HG03064 (cell line): ENCODE data around the gene OR6J1.
"Not testable (repeated sequence)": the region's sequence is repeated elsewhere in the genome, so short reads cannot be mapped to it uniquely, and the experiment has no call there.

Experiments
- ATAC-seq: cut with Tn5 transposase; IDR thresholded peaks from one replicate; pipeline ENCODE4 v1.9.1; 2021; ENCODE audit warnings: low read depth; ENCODE audit not compliant: unreplicated experiment

Gene OR6J1

DNA sequence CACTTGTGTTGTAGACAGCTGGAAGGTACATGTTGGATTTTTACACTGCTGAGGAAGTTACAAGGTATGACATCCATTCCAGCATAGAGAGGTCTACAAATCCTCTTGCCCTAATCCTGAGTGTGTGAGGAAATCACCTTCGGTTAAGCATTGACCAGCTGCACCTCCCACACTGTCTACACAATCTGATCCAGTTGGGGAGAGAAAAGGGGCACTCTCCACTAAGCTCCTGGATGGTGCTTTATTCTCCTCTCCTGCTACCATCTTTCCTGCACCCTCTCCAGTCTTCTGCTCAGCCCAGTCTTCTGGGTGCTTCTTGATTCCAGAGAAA, at the start of gene OR6J1:
TSS of gene OR6J1 (minus strand) at position 48 of the 331 bp plus-strand sequence. CDS start 9,541 bp downstream, outside the sequence.
- ATAC-seq: no peak

GRCh38 chr14:22692194-22692593, 48.0 kb upstream of the OR6J1 start:
- no peak for ATAC-seq

DNA sequence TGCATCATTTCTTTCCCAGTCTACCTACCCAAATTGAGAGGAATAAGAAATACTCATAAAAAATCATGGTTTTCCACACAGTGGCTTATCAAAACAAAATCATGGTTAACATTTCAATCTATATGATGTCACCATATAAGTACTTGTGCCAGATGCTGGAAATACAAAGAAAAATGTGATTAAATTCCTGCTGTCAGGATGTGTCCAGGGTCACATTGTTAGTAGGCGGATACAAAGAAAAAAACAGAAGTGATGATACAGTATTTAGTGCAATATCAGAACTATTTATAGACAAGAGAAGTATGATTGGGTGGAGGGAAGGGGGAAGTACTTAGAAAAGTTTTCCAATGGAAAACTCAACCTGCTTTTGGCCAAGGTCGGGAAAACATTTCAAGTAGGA, 47.0 kb upstream of the OR6J1 start:
- no peak for ATAC-seq

GRCh38 chr14:22689199-22689598, 45.0 kb upstream of the OR6J1 start:
- ATAC-seq: no peak

DNA sequence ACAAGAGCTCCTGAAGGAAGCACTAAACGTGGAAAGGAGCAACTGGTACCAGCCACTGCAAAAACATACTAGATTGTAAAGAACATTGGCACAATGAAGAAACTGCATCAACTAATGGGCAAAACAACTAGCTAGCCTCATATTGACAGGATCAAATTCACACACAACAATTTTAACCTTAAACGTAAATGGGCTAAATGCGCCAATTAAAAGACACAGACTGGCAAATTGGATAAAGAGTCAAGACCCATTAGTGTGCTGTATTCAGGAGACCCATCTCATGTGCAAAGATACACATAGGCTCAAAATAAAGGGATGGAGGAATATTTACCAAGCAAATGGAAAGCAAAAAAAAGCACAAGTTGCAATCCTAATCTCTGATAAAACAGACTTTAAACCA, 43.8 kb upstream of the OR6J1 start:
- not testable (repeated sequence) for ATAC-seq

GRCh38 chr14:22686176-22686611, 42.0 kb upstream of the OR6J1 start:
- not testable (repeated sequence) for ATAC-seq

DNA sequence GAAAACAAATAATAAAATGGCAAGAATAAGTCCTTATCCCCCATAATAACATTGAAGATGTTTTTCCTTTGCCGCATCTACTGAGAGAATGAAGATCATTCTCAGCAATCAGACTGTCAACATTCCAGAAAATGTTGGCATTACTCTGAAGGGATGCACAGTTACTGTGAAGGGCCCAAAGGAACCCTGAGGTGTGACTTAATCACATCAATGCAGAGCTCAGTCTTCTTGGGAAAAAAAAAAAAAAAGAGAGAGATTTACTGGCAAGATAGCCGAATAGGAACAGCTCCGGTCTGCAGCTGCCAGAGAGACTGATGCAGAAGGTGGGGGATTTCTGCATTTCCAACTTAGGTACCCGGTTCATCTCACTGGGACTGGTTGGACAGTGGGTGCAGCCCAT, 41.3 kb upstream of the OR6J1 start:
- ATAC-seq: no peak

DNA sequence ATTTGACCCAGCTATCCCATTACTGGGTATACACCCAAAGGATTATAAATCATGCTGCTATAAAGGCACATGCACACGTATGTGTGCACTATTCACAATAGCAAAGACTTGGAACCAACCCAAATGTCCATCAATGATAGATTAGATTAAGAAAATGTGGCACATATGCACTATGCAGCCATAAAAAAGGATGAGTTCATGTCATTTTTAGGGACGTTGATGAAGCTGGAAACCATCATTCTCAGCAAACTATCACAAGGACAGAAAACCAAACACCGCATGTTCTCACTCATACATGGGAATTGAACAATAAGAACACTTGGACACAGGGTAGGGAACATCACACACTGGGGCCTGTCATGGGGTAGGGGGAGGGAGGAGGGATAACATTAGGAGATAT, 39.3 kb upstream of the OR6J1 start:
- ATAC-seq: not testable (repeated sequence)

DNA sequence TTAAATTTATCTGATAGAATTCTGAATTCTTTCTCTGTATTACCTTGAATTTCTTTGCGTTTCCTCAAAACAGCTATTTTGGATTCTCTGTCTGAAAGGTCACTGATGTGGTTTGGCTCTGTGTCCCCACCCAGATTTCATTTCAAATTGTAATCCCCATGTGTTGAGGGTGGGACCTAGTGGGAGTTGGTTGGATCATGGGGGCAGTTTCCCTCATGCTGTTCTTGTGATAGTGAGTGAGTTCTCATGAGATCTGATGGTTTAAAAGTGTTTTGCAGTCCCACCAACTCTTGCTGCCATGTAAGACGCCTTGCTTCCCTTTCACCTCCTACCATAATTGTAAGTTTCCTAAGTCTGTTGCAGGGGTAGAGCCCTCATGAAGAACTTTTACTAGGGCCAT, 34.1 kb upstream of the OR6J1 start:
- no peak for ATAC-seq

DNA sequence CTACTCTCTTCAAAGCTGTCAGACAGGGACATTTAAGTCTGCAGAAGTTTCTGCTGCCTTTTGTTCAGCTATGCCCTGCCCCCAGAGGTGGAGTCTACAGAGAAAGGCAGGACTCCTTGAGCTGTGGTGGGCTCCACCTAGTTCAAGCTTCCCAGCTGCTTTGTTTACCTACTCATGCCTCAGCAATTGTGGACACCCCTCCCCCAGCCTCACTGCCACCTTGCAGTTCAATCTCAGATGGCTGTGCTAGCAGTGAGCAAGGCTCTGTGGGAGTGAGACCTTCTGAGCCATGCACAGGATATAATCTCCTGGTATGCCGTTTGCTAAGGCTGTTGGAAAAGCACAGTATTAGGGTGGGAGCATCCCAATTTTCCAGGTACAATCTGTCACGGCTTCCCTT, 33.4 kb upstream of the OR6J1 start:
- not testable (repeated sequence) for ATAC-seq

DNA sequence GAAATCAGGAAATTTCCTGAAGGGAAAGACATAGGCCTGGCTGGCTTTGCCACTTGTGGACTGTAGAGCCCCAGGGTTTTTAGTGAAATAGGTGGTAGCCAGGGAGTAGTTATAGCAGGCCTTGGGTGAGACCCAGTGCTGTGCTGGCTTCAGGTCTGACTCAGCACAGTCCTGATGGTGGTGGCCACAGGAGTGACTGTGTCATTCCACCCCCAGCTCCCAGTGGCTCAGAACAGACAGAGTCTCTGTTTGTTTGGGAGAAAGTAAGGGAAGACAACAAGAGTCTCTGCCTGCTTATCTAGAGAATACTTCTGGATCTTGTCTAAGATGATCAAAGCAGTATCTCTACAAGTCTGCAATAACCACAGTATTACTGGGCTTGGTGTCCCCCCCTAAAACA, 27.5 kb upstream of the OR6J1 start:
- ATAC-seq: no peak

GRCh38 chr14:22668863-22669262, 24.7 kb upstream of the OR6J1 start:
- no peak for ATAC-seq

- no peak for ATAC-seq
These were observed 24.3 kb upstream of the OR6J1 start for GRCh38 chr14:22668417-22668816.

- ATAC-seq: no peak
These were observed 23.7 kb upstream of the OR6J1 start for GRCh38 chr14:22667881-22668280.

GRCh38 chr14:22666203-22666893, 22.2 kb upstream of the OR6J1 start:
- no peak for ATAC-seq

GRCh38 chr14:22664261-22664660, 20.1 kb upstream of the OR6J1 start:
- no peak for ATAC-seq

DNA sequence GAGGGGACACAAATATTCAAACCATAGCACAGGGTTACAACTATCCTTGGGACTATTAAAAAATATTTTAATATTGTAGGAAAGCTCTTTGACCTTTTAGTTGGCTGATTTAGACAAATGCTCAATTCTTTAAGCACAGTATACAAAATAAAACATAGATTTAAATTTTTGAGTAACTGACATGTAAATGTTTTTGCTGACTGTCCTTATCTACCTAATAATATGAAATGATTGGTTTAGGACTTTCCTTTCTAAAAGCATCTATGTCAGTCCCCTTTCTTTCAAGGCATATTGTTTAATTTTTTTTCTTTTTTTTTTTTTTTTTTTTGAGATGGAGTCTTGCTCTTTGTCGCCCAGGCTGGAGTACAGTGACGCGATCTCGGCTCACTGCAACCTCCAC, 16.5 kb upstream of the OR6J1 start:
- ATAC-seq: no peak

- no peak for ATAC-seq
These were observed 14.8 kb upstream of the OR6J1 start for GRCh38 chr14:22658946-22659345.

DNA sequence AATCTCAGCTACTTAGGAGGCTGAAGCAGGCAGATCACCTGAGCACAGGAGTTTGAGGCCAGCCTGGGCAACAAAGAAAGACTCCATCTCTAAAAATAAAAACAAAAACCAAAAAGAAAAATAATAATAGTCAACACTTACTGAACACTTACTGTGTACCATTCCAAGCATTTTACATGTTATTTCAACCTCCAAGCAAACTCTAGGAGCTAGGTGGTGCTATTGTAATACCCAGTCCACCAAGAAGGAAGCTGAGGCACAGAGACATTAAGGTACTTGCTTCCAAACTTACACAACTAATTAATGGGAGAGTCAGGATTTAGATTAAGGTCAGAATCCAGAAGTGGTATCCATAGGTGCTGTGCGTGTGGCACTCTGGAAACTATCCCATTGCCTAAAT, 13.7 kb upstream of the OR6J1 start:
- no peak for ATAC-seq

DNA sequence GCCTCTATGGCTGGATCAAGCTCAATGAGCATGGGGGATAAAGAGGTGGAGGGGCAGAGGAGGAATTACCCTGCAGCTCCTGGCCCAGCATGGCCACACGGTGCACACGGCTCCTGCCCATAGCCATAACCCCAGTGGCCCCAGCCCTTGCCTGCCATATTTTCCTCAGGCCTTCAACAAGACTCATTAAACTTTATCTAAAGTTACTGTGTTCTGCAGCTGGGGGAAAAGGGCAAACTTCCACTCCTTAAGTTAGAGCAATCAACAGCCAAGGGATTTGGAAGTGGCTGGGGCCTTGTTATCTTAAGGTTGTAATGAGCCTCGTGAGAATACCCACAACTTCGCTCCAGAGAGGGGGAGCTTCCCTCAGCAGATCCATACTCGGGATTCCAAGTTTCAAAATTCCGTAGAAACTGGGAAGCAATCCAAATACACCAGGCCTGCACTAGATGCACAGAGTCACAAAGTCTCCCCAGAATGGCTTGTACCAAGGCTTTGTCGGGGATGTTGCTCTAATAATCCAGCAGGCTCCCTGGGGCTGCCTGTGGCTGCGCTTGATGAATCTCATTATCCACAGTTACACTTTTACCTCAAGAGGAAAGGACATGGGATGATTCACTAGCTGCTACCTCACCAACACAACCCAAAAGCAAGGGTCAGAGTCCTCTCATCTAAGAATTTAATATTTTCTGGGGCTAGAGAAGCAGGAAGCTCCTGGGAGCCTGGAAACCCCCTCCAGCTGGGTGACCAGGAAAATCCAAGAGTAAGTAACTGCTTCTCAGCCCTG, 13.0 kb upstream of the OR6J1 start:
- no peak for ATAC-seq

DNA sequence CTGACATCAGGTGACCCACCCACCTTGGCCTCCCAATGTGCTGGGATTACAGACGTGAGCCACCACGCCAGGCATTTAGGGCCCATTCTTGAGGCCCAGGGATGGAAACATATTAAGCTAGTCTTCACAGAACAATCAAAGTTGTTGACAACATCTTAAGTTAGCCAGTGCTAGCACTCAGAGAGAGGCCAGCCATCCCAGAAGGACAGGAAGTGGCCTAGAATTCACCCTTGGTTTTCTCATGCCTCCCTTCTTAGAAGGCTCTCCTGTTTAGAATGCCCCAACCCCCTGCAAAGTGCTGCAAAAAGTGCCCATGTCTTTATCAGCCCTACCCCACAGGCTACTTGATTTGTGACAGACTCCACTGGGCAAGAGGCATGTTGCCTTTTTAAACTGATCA, 12.1 kb upstream of the OR6J1 start:
- ATAC-seq: no peak

- ATAC-seq: no peak
These were observed 9.0 kb upstream of the OR6J1 start for GRCh38 chr14:22653012-22653621.
